GM19240 (cell line): ENCODE measurements around the gene FGA.

Source experiments
- DNase-seq: peaks from one replicate; pipeline ENCODE4 v3.0.0; 2011; ENCODE audit warnings: low spot score; ENCODE audit not compliant: insufficient read length

The FGA gene

DNA sequence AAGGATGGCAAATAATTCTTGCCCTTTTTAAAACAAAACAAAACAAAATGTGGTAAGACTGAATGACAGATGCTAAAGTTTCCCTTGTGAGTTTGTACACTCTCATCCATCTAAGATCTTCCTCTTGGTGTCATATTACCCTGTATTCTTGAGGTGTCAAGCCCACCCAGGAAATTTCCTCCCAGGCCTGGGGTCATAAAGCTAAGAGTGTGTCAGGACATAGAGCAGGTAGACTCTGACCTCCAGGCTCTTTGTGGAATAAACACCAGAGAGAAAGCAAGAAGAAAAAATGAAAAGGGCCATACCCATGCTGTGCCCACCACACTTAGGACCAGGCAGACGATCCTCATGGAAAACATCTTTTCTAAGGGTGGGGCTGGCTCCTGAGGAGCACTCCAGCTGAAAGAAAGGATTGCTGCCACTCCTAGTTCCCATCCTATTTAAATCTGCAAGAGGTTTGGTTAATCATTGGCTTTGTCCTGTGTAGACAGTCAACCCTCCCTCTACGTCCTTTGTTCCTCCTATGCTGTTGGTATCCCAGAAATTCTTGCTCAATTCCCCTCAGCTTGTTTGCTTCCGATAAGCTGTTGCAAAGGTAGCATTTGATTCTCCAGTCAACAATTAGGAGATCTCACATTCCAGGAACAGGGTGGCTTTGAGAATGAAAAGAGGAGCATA is at the start of gene FGA:
FGA (minus strand) TSS at position 414 of the 678 bp plus-strand sequence; CDS start at position 359, 55 bp downstream.
- no peak for DNase-seq

DNA sequence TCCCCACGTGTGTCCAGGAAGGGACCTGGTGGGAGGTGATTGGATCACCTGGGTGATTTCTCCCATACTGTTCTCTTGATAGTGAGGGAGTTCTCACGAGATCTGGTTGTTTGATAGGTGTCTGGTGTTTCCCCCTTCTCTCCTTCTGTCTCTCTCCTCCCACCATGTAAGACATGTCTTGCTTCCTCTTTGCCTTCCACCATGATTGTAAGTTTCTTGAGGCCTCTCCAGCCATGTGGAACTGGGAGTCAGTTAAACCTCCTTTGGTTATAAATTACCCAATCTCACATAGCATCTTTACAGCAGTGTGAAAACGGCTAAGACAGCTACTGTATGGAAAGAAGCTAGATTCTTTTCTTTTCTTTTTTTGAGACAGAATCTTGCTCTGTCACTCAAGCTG is 43.5 kb upstream of the FGA start:
- no peak for DNase-seq

DNA sequence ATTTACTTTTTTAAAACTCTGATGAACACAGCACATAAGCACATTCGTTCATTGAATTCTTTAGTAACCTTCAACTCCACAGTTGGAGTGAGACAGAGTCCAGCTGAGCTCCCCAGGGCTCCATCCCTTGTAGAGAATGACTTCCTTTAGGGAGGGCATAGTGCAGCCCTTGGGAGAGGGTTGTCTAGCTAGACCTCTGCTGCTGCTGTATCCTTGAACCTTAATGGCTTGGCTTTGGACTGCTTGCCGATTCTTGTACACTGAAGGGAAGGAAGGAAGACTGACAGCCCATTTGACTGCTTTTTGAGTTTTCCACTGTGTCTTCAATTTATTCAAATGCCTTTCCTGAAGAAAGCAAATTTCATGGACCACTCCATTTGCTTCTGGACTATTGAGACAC is 41.3 kb upstream of the FGA start:
- DNase-seq = no peak

DNA sequence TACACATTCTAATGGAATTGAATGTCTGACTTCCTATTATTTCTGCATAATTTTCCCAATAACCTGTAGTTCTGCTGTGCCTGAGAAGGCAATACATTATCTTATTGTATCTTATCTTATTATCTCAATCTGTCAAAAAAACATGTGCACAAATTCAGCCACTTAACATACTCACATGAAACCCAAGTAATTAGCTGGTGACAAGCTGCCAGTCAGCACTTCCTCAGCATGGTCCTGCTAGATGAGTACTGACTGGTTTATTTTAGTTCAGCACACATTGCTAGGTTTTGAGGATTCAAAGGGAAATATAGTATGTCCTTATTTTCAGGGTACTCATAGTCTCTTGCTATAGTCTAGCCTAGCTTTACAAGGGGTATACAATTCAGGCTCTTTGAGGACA is 39.8 kb upstream of the FGA start:
- DNase-seq = no peak

DNA sequence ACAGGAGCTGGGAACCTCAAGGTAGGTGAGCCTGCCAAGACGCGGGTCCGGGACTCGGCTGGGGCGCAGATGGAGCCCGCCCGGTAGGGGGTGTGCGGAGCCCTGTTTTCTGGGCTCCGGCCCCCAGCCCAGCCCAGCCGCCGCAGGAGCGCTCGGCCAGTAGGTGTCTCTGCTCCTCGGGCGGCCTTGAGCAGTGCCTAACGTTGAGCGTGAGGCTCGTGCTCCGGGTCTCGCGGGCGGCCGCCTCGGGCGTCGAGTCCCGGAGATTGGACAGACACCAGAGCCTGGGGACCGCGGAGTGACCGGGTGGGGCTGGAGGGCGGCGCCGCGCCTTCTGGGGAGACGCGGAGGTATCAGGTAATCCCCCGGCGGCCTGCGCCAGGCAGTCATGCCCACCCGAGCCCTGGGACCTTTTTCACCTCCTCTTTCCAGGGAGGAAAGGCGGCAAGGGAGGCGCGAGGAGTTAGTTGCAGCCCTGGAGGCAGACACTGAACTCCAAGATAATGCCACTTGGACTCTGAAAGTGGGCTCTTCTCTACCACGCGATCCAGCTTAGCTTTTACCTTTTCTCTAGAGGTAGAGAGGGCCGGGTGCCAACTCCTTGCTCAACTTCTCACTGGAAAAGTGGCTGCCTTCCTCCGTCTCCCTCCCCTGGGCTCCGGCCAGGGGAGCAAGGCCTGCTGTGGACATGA is 36.4 kb upstream of the FGA start:
- peak; percentile 22 for DNase-seq

DNA sequence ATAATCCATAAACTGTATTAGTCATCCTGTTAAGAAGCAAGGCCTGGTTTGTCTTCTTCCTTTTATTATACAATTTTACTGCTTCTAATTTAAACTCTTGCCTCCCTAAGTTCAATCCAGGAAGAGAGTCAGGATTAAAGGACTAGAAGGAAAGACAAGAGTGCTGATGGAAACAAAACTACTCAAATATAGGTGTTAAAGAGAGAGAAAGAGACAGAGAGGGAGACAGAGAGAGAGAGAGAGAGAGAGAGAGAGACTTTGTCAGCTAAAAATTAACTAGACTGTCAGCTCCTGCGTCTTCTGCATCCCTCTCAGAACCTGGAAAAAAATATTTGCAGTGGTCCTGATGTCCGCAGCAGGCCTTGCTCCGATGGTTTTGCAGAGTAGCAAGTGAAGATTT is 35.4 kb upstream of the FGA start:
- no peak for DNase-seq

DNA sequence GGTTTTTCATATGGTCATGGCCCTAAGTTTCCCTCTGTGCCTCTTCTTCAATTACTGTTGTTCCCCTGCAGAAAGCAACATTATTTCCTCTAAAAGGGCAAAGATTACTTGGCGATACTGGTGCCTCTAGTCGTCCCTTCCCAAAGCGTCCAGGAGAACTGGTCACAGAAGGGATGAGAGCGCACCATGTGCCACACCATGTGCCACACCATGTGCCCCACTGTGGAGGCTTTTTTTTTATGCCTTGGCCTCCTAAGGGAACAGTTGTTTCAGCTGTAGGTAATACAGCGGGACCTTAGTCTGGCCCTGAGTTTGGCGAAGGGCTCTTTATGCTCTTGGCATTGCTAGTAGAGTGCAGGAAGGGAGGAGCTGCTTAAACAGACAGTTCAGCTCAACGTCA is 33.5 kb upstream of the FGA start:
- no peak for DNase-seq

DNA sequence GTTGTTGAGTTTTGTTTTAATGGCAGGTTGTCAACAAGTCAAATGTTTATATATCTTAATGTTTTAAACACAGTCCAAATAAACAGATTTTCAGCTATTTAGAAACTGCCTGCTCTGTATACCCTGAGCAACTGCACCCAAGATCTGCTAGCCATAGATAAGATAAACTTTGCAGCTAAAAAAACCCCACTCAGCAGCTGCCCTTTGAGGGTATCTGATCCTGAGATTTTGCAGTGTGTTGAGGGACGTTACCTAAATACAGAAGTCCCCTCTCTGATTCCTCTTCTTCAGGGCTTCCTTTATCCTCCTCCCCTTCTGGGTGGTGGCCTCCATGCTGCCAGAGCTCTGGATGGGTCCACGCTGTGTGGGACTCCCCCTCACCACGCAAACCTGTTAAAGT is 32.9 kb upstream of the FGA start:
- no peak for DNase-seq

DNA sequence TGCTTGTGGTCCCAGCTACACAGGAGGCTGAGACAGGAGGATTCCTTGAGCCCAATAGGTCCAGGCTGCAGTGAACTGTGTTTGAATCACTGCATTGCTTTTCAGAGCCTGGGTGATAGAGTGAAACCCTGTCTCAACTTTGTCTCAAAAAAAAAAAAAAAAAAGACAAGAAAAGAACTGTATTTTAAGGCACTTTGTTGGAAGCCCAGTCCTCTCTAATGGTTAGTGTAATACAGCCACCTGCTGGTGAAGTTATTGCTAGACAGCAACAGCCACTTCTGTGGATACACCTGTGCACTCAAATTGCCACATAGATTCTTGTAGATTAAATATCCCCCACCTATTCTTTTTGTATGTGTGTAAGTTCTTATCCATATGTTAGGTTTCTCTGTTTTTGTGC is 32.1 kb upstream of the FGA start:
- DNase-seq = no peak

DNA sequence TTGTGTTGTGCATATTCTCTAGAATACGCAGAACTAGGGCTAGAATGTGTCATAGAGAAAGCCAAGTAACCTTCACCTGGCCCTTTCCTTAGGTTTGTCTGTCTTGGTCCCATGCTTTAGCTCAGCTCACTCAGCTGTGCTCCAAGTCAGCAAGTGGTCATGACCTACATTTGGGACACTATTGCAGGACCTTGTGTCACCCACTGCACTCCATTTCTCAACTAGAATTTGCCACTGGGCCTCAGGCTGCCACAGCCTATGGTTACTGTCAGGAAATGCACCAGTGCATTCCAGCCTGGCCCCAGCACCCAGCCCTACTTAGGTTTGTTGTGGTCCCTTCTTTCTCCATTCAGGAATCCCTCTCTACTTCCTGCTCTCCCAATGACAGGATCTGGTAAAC is 29.6 kb upstream of the FGA start:
- DNase-seq = no peak

DNA sequence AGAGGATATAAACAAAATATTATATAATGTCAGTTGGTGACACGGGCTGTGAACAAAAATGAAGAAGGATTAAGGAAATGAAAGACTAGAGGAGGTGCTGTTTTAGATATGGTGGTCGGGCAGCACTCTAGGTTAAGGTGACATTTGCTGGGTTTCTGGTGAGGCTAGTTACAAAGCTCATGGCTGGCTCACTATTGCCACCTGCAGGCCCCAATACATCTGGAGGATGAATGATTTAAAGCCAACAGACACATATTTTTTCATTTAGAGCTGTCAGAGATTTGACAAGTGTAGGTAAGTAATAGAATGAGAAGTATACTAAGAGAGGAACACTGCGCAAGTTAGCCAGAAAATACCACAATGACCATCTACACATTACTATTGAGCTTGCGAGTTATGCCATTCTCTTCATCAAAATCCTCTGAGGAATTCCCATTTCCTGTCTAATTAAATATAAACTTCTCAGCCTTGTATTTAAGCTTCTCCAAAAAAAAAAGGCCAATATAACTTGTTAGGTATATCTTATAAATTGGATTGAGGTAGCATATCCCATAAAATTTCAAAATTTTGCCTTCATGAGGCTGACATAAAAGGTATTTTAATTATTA is 28.3 kb upstream of the FGA start:
- DNase-seq = peak; percentile 18

DNA sequence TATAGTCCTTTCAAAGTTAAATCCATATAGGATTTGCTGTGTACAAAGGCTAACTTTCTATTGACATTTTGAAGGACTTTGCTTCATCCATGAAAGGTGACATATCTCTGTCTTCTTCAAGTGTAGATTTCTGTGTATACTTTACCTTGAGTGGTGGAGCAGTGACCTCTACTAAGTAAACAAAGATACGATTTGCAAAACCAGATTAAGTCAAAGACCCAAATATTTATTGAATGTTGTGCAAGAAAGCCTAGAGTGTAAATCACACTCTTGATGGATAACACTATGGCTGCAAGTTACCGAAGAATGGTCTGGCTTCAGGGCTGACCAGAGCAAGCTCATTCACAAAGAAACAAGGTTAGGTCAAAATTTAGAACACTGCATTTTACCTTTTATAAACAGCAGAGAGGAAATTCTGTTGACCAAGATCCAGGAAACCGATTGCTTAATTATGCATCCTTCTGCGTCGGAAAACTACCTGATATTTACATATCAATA is 27.3 kb upstream of the FGA start:
- DNase-seq = no peak

DNA sequence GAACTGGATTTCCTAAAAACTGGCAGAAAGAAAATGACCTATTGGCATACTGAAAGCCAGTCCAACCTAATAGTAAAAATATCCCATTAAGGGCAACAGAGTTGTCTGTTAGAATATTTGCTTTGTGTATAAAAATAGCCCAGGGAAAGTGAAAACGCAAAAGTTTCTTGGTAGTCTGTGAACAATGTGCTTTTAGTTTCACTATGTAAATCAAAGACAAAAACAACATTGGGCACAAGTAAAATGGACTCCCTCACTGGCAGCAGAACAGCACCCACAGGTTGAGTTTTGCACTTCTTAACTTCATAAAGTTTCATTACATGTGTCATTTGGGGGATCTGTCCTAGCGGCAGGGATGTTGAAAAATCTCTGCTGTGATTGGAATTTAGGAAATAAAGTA is 26.2 kb upstream of the FGA start:
- peak; percentile 19 for DNase-seq

DNA sequence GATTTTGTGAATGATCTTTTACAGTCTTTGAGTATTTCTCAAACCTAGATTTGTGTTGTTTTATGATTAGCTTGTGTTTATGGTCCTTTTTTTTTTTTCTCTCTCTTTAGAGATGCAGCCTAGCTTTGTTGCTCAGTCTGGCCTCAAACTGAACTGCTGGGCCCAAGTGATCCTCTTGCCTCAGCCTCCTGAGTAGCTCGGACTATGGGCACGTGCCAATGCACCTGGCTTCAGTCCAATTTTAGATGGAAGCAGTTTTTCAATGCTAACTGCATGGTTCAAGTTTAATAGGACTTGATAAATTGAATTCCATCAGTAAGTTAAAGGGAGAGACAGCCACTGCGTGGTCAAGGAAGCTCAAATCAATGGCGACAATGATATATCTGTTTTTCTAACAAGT is 25.7 kb upstream of the FGA start:
- no peak for DNase-seq

DNA sequence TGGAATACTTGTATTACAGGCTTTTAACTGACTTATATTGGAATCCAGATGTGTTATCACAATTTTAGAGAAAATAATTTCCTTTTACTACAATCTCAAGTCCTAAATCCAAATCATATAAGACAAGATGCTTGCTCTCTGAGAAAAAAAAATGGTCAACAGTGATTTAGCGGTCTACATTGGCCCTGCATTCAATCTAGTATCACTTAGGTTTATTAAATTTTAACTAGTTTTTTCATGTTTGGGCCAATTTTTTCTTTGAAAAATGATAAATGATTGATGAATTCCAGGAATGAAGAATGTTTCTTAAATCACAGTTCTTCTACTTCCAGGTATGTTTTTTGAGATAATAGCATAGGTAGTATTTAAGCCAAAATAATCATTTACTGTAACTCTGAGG is 24.7 kb upstream of the FGA start:
- no peak for DNase-seq

DNA sequence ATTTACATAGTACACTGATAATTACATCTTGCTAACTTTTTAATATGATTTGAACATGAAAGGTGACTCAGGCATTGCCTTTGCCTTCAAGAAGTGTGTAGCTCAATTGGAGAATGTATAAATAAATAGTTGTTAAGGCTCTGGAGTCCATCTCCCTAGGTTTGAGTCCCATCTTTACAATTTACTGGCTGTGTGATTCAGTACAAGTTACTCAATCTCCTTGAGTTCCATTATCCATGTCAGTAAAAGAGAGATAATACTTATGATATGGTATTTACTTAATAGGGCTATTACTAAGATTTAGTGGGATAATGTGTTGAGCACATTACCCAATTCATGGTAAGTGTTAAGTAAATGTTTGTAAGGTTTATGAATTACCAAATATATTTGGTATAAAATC is 23.8 kb upstream of the FGA start:
- DNase-seq = no peak

DNA sequence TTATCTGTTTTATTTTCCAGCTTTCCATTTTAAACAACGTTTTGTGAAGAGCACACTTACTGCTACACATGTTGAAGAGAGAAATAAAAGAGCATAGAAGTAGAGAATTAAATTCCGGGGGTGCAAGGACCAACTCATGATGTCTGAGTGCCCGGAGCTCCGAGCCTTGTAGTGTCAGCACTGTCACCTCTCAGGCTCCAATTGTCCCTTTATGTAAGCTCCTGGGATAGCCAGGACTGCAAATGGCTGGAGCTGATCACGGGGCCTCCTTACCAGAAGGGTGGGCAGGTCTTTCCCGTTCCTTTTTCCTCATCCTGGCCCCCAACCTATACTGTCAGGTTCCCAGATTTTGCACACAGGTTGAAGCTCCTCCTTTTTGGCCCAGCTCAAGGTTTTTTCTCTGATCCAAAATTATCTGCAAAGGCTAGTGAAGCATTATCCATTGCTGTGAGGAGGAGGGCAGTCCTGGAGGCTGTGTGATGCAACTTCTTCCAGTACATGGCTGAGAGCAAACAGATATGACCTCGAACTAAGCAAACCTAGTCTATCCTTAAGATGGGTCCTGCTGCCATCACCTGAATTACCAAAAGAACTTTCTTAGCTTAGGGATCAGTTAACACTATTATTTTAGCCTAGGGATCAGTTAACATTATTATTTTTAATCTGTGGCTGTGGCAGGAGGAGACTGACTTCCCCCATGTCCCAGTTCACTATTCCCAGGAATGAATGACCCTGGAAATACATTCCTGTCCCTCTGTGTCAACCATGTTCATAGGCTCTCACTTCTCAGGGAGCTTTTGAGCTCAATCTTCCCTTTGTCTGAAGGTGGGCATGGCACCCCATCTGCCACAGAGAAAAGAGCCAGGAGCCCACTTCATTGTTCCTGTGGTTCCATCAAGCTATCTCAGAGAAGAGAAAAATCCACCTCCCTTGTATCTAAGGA is 22.2 kb upstream of the FGA start, which contains the start of gene FGG:
FGG (minus strand) TSS at position 185 of the 943 bp plus-strand sequence; CDS start at position 138, 47 bp downstream.
- no peak for DNase-seq

DNA sequence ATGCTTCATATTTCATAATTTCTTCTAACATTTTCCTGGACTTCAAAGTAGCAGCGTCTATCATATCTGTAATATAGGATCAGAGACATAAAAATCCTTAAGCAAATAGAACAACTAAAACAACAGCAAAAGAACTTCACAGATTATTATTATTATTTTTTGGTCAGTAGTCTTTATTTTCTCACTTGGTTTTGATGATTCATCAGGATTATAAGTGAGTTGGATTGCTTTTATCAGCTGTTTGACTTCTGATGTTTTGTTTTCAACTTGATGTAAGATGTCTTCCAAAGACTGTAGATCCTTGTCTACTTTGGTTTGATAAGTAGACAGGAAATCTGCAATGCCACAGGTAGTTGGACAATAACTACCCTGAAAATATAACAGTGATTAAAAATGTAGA is 21.3 kb upstream of the FGA start:
- no peak for DNase-seq

DNA sequence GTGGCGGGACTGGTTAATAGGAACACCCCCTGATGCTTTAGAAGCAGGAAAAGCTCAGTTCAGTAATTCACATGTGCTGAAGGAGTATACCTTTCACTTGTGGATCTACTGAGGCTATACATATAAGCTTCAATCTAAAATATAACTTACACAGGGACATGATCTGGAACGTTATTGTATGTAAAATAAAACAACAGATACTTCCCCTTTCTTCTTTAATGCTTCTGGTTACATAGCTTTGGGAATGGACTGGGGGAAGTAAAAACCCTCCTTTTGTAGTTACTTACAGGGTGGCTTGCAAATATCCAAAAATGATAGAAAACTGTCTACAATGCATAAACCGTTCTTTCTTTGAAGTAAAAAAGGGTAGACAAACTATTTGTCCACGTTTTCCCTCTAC is 20.0 kb upstream of the FGA start:
- DNase-seq = no peak

DNA sequence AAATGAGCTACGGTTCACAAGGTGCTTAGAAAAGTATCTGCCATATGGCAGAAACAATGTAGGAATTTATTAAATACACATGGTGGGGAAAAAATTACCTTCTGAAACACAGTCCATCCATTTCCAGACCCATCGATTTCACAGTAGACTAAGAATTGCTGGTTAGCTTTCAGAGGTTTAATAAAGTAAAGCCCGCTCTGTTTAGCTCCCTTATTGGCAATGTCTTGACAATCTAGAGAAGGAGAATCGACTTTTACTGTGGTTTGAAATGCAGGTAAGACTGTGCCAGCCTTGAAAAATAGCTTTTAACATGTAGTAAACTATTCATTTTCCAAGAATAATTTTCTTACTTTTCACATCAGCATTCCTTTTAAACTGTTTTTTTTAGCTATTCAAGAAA is 19.0 kb upstream of the FGA start:
- DNase-seq = no peak
